Right cardiac atrium (tissue), 5 donors: ENCODE results near the gene LURAP1L. TPM values are rescaled to one million over a fixed set of nuclear protein-coding genes. Genes with fewer than 3 reads are reported as not detected.

Source experiments
- ATAC-seq, 2 donors: fragments of 200-7000 bp; cut with Tn5 transposase; one replicate each; pipeline versions ENCODE4 v1.8.0 to v1.9.1; 2020; ENCODE audit warnings: moderate library complexity in 2 of 2, mild to moderate bottlenecking in 1 of 2
- DNase-seq, 3 donors: peaks; one replicate each; pipeline ENCODE4 v3.0.0-alpha.2; 2020
- H3K27ac ChIP-seq: one replicate; pipeline ENCODE4 v1.5.1; 2013; ENCODE audit warnings: mild to moderate bottlenecking, low read length, control low read depth, moderate library complexity
- H3K27me3 ChIP-seq: one replicate; pipeline ENCODE4 v1.6.1; 2013; ENCODE audit not compliant: control insufficient read depth, insufficient read depth
- H3K4me1 ChIP-seq: one replicate; pipeline ENCODE4 v1.6.1; 2013; ENCODE audit warnings: low read length; ENCODE audit not compliant: control insufficient read depth, insufficient read depth
- H3K4me3 ChIP-seq: one replicate; pipeline ENCODE4 v1.5.1; 2013; ENCODE audit warnings: low read length, control low read depth
- H3K9me3 ChIP-seq: one replicate; pipeline ENCODE4 v1.6.1; 2013; ENCODE audit warnings: low read length; ENCODE audit not compliant: control insufficient read depth
- WGBS: extraction: QIAGEN DNeasy Blood & Tissue Kit; methylation state at CpG from one replicate; pipeline ENCODE4 v1.1.7; 2013; 5-methylcytosine and 5-hydroxymethylcytosine counted together
- intact Hi-C, 4 donors: fragments of 100-400 bp; cut with DNase I; formaldehyde crosslinking; loops; one replicate each; pipeline versions ENCODE4 v1.11.0 to v1.14.0; 2022 to 2023
- polyA plus RNA-seq: library from polyadenylated mRNA; stranded (reverse); fragments of 200-250 nt; gene quantifications from one replicate; pipeline ENCODE4 v1.2.3, GENCODE V29; 2013
- total RNA-seq, 4 donors: library from RNA; stranded (reverse); fragmentation: NEBNext Ultra II Directional; extraction: Animal tissue kit (Norgen Biotek cat#: 25700); gene quantifications; one replicate each; pipeline ENCODE4 v1.2.1, GENCODE V29; 2021
- donor health status: healthy with polysubstance abuse.
- donor health status: DM: no; HTN: yes; CAD: no.
- donor health status: DM: no; HTN: no; CAD: no.
- donor health status: DM: no; HTN: yes; CAD: no; lungs with severe emphysema.
- donor health status: DM: yes; HTN: yes; CAD: no.

Gene LURAP1L
- total and polyA plus RNA-seq, 5 donors, result 2.1 to 3.4 (median 2.8) TPM

DNA sequence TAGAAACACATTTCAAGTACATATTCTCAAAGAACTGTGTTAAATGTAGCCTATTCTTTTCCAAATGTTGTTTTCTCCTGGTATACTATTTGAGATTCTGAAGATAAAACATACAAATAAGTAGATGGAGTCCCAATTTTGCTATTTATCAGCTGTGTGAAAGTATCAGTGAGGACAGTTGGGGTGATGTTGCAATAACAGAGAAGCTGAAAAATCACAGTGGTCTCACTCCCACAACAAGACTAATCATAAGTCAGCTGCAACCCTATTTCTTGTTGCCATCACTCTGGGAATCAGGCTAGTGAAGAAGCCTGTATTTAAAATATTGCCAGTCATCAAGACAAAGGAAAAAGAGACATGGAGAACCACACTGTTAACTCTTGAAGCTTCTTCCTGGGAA is 25.9 kb upstream of the LURAP1L start:
- no peak for ATAC-seq
- Histone ChIP-seq H3K27ac (no peak overlapping the region), H3K4me3 (no peak overlapping the region), H3K27me3 (no peaks in the 10 kb centered on the region), H3K4me1 (no peaks in the 10 kb centered on the region), H3K9me3 (no peaks in the 10 kb centered on the region)
- intact Hi-C loops, result no loop called here
- DNase-seq, result no peak

DNA sequence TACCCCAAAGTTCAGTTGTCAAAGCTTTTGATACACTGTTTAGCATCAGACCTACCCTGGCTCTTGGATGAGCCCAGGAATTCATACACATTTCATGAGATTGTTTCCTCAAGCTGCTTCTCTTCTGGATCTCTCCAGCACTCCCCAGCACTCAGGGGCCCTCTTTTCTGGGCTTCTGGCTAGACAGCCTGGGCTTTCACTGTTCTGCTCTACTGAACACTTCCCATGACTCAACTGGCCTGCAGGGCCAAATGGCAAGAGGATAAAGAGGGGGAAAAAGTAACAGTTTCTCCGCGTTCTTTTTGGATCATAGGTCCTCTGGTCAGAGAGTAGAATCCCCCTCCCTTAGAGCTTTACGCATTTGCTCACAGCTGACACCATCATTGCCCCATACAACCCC is 20.9 kb upstream of the LURAP1L start:
- intact Hi-C loops, result no loop called here
- H3K9me3 ChIP-seq, result no peaks in the 10 kb centered on the region
- peak in 1 of 2 donors; percentile 29 for ATAC-seq
- H3K27ac ChIP-seq, result no peak overlapping the region
- DNase-seq, result no peak
- H3K4me3 ChIP-seq, result no peak overlapping the region
- WGBS, result 83% methylated on average over 3 of the region's 3 CpGs
- H3K27me3 ChIP-seq, result no peaks in the 10 kb centered on the region
- H3K4me1 ChIP-seq, result no peaks in the 10 kb centered on the region

DNA sequence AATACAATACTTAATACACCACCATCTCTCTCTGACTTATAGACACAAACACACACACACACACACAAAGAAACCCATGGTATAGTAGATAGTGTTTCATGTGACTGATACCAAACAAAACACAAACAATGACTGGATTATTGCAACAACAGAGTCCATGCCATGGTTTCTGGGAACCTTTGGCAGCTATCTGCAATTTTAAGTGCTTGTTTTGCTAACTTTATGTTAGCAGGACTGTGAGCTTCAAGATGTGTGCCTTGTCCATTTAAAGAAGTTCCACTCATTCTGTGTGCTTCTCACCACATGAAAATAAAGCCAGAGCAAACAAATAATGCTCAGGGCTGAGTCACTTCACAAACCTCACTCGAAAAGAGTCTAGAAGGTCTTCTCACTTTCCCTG is 15.1 kb upstream of the LURAP1L start:
- Histone ChIP-seq H3K27me3 (no peaks in the 10 kb centered on the region), H3K4me1 (no peaks in the 10 kb centered on the region), H3K27ac (no peak overlapping the region), H3K4me3 (no peak overlapping the region), H3K9me3 (no peaks in the 10 kb centered on the region)
- intact Hi-C loops, result no loop called here
- DNase-seq (no peak), ATAC-seq (no peak)
- WGBS, result 58% methylated on average over 1 of the region's 1 CpG

DNA sequence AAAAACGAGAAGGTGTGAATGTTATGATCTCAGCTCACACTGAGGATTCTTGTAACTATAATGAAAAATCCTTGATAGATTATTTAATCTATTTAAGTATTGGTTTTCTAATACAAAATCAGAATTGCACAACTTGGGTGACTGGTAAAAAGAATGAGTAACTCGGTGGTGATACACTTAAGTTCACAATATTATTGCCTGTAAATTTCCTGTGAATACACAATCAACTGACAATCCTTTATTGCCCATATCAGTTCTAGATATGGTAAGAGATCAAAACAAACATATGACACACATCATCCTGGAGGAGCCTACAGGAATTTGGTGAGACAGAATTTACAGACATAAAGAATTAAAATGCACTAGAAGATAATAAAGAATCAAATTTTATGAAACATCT is 14.1 kb upstream of the LURAP1L start:
- intact Hi-C loops, result no loop called here
- Histone ChIP-seq H3K4me3 (no peak overlapping the region), H3K9me3 (no peaks in the 10 kb centered on the region), H3K4me1 (no peaks in the 10 kb centered on the region), H3K27me3 (no peaks in the 10 kb centered on the region), H3K27ac (no peak overlapping the region)
- ATAC-seq, result no peak
- WGBS, result 33% methylated on average over 2 of the region's 2 CpGs
- no peak for DNase-seq

DNA sequence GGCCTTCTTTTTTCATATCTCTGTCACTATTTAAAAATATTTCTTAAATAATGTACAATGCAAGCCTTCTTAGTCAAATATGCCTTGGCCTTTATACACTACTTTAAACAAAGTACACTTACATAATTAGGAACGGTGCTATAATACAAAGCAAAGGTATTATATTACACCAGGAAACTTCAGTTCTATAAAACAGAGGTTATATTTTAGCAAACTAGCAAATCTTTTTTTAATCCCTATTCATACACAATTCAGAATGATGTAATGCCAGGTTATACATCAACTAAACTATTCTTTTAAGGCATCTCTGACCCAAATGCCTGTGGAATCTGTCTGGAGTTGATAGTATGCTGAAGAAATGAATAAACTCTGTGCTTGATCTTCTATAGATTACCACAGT is 10.7 kb upstream of the LURAP1L start:
- intact Hi-C loops, result no loop called here
- no peaks in the 10 kb centered on the region for H3K9me3 ChIP-seq
- H3K4me3 ChIP-seq, result no peak overlapping the region
- no peaks in the 10 kb centered on the region for H3K4me1 ChIP-seq
- ATAC-seq, result no peak
- no peak for DNase-seq
- WGBS, result 84% methylated on average over 1 of the region's 1 CpG
- H3K27ac ChIP-seq, result no peak overlapping the region
- H3K27me3 ChIP-seq, result no peaks in the 10 kb centered on the region

DNA sequence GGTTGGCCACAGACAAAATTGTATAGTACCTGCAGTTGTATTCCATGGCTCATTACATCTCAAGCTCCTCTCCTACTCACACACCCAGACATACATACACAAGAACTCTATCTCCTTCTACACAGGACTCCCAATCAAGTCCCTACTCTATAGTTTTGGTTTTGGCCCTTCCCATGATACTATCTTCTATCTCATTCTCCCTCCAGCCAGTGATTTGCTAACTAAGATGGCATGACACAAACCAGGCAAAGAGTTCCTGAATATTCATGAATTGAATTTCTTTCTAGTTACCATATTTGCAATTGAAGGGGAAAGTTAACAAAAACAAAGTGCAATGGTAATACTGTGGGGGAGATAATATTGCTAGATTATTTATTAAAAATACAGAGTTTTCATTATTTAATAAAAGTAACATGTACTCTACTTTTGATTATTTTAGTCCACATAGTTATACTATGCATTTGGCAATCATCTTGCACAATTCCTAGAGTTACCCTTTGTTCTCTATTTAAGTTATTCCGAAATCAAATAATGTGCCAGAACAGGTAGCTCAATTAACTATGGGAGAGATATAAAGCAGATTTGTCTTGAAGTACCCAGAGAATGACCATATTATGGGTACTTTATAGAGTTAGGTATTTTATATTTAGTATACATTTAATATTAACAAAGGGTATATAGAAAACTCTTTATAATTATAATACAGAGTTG is 9.6 kb upstream of the LURAP1L start:
- Histone ChIP-seq H3K4me3 (no peak overlapping the region), H3K27ac (no peak overlapping the region), H3K27me3 (no peaks in the 10 kb centered on the region), H3K4me1 (no peaks in the 10 kb centered on the region), H3K9me3 (no peaks in the 10 kb centered on the region)
- intact Hi-C loops, result no loop called here
- 93% methylated on average over 1 of the region's 1 CpG for WGBS
- no peak for ATAC-seq
- no peak for DNase-seq

DNA sequence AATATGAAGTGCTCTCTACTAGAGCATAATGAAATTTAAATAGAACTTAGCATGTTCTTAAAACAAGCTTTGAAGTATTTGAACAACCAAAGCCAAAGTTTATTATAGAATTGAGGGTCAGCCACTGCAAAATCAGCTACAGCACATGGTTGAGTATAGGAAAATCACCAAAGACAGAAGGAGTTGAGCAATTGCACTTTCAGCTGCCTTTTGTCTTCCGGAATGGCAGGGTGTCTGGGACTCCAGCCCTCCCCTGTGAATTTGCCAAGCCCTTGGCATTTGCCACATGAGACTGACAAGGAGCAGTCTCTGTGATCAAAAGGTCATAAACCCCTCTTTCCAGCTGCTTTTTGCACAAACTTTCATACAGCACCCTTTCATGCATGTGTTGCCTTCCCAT is 8.5 kb upstream of the LURAP1L start:
- DNase-seq (no peak), ATAC-seq (no peak)
- Histone ChIP-seq H3K4me1 (no peaks in the 10 kb centered on the region), H3K4me3 (no peak overlapping the region), H3K9me3 (no peaks in the 10 kb centered on the region), H3K27me3 (no peaks in the 10 kb centered on the region), H3K27ac (no peak overlapping the region)
- WGBS, result 48% methylated on average over 1 of the region's 1 CpG
- intact Hi-C loops, result no loop called here

DNA sequence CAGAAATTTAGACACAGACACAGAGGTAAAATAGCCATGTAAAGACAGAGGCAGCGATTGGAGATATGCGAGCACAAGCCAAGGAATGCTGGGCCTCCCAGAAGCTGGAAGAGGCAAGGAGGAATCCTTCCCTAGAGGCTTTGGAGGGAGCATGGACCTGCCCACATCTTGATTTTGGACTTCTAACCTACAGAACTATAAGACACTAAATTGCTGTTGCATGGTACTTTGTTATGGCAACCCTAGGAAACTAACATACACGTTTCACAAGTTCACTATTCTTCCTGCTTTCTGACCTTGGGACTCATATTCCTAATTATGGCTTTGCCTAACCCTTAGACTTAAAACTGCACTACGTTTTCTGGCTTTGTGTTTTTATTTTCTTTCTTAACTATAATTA is 4.6 kb upstream of the LURAP1L start:
- intact Hi-C loops, result no loop called here
- Histone ChIP-seq H3K4me1 (no peaks in the 10 kb centered on the region), H3K9me3 (no peaks in the 10 kb centered on the region), H3K4me3 (no peak overlapping the region), H3K27ac (no peak overlapping the region), H3K27me3 (no peaks in the 10 kb centered on the region)
- DNase-seq, result no peak
- WGBS, result 92% methylated on average over 4 of the region's 4 CpGs
- ATAC-seq, result no peak

DNA sequence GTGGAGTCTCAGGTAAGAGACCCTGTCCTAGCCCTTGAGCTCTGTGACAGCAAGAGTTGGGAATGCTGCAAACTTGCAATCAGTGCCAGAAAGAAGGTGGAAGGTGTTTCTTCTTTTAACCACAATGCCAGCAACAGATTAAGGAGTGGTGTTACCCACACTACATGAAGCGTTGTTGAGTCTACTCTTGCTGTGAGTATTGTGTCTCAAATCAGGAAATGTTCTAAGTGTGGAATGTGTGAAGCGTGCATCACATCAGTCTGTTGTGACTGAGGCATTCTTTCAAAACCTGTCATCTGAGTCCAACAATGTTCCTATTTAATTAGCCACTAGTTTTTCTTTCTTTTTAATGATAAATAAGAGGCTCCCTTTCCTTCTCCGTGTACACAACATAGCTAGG is 2.9 kb upstream of the LURAP1L start:
- intact Hi-C loops, result no loop called here

DNA sequence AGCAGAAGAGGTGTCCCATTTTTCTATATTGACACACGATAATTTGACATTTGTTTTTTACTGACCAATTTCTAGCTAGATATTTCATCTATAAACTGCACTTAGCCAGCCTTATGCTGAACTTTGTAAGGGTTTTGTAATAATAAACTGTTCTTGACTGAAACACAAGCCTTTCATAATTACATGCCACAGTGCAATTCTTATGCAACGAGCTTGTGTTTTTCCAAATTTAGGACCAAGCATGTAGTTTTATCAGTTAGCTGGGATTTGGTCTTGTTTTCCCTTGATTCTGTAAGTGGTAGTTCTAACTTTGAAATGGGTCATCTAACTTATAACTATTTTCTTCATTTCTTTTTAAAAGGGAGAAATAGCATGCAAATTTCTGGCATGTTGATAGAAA is 1.3 kb upstream of the LURAP1L start:
- Histone ChIP-seq H3K4me1 (no peaks in the 10 kb centered on the region), H3K4me3 (no peak overlapping the region), H3K27ac (no peak overlapping the region), H3K27me3 (no peaks in the 10 kb centered on the region), H3K9me3 (no peaks in the 10 kb centered on the region)
- no peak for DNase-seq
- intact Hi-C loops, result no loop called here
- WGBS, result 68% methylated on average over 2 of the region's 2 CpGs
- ATAC-seq, result no peak

More for the DNA sequence above, 2.9 kb upstream of the LURAP1L start:
- no peaks in the 10 kb centered on the region for H3K9me3 ChIP-seq
- no peak overlapping the region for H3K27ac ChIP-seq
- H3K4me3 ChIP-seq, result no peak overlapping the region
- no peak for DNase-seq
- ATAC-seq, result no peak
- no peaks in the 10 kb centered on the region for H3K4me1 ChIP-seq
- H3K27me3 ChIP-seq, result no peaks in the 10 kb centered on the region
- WGBS, result 49% methylated on average over 3 of the region's 3 CpGs

DNA sequence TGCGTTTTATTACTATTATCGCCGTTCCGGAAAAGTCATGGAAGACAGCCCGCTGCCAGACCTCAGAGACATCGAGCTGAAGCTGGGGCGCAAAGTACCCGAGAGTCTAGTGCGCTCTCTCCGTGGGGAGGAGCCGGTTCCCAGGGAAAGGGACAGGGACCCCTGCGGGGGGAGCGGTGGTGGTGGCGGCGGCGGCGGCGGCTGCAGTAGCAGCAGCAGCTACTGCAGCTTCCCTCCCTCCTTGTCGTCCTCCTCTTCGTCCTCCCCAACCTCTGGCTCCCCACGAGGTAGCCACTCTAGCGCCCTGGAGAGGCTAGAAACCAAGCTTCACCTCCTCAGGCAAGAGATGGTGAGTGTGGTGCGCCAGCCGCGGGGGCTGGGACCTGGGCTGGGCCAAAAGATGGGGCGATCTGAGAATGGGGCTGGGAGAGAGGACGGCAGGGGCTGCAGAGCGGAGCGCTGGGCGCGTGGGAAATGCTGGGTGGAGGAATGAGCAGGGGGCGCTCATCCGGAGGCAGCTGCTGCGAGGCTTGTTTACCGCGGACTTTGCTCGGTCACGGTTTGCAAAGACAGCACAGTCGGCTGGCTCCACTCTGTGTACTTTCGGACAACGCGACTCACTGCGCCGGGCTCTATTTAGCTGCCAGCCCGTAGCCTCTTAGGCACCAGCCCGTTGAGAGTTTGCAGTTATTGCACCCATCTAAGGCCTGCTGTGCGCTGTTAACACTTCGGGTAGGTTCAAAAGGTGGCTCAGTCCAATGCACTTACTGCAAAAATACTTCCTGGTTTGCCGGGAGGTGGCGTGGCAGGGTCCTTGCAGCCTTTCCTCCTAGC is 1.1 kb downstream of the LURAP1L start:
- Histone ChIP-seq H3K9me3 (no peaks in the 10 kb centered on the region), H3K4me3 (peak overlapping the region; percentile 65), H3K4me1 (no peaks in the 10 kb centered on the region), H3K27me3 (no peaks in the 10 kb centered on the region), H3K27ac (peak overlapping the region; percentile 54)
- ATAC-seq (peak; percentile 96), DNase-seq (peak; percentile 34 to 76 (median 75))
- under 1% methylated on average over 50 of the region's 50 CpGs for WGBS
- intact Hi-C loops, result loop anchor here in 1 of 4 donors (5.0 kb wide), 1 partner anchor 41 kb away; no protein-coding TSS in a partner anchor
